ENCODE measurements around the gene MAPK14.
"Not testable (repeated sequence)": the region's sequence is repeated elsewhere in the genome, so short reads cannot be mapped to it uniquely, and the experiment has no call there.

The MAPK14 gene

GRCh38 chr6:36027501-36028087, at the start of gene MAPK14:
TSS of gene MAPK14 (plus strand) at chr6:36027808. CDS start at chr6:36028158, 350 bp downstream.
- Histone ChIP-seq H3K4me1 (ENCODE audit: control insufficient read depth, insufficient read depth, low read length) (peaks cover under 1% of the 10 kb centered on the region), H3K36me3 (ENCODE audit: control insufficient read depth, insufficient read depth, low read length) (peaks cover 2% of the 10 kb centered on the region), H3K9ac (ENCODE audit: low read length) (peak within 1 kb of the TSS; percentile 96), H3K27me3 (ENCODE audit: control insufficient read depth, insufficient read depth, low read length) (no peaks in the 10 kb centered on the region), H3K4me3 (ENCODE audit: low read length) (peak within 1 kb of the TSS; percentile 99), H3K27ac (ENCODE audit: low read depth, low read length) (peak within 1 kb of the TSS; percentile 77)

- not testable (repeated sequence) for H3K27me3 ChIP-seq (ENCODE audit: control insufficient read depth, insufficient read depth, low read length); H3K27ac ChIP-seq (ENCODE audit: low read depth, low read length); H3K9ac ChIP-seq (ENCODE audit: low read length); H3K4me1 ChIP-seq (ENCODE audit: control insufficient read depth, insufficient read depth, low read length); H3K36me3 ChIP-seq (ENCODE audit: control insufficient read depth, insufficient read depth, low read length); H3K4me3 ChIP-seq (ENCODE audit: low read length)
Measured at GRCh38 chr6:35980126-35980525, 47.5 kb upstream of the MAPK14 start.

GRCh38 chr6:35980991-35981645, 46.5 kb upstream of the MAPK14 start:
- Histone ChIP-seq H3K36me3 (ENCODE audit: control insufficient read depth, insufficient read depth, low read length) (no peaks in the 10 kb centered on the region), H3K4me1 (ENCODE audit: control insufficient read depth, insufficient read depth, low read length) (no peaks in the 10 kb centered on the region), H3K27ac (ENCODE audit: low read depth, low read length) (no peak overlapping the region), H3K4me3 (ENCODE audit: low read length) (no peak overlapping the region), H3K27me3 (ENCODE audit: control insufficient read depth, insufficient read depth, low read length) (no peaks in the 10 kb centered on the region), H3K9ac (ENCODE audit: low read length) (no peak overlapping the region)

DNA sequence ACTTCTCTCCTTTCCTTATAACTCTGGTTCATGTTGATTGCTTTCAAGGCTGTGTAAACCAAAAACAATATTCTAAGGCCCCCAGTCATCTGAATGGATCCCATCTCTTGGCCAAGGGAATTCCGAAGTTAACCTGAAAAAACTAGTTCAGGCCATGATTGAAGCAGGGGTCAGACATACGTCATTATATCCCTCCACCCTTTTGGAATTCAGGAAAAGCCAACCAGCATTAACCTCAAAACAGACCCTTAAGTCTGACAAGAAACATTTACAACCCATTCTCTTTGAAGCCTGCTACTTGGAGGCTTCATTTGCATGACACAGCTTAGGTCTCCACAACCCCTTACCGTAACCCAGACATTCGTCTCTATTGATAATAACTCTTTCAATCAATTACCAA, 42.9 kb upstream of the MAPK14 start:
- Histone ChIP-seq H3K9ac (ENCODE audit: low read length) (no peak overlapping the region), H3K4me3 (ENCODE audit: low read length) (no peak overlapping the region), H3K27ac (ENCODE audit: low read depth, low read length) (no peak overlapping the region), H3K36me3 (ENCODE audit: control insufficient read depth, insufficient read depth, low read length) (no peaks in the 10 kb centered on the region), H3K27me3 (ENCODE audit: control insufficient read depth, insufficient read depth, low read length) (no peaks in the 10 kb centered on the region), H3K4me1 (ENCODE audit: control insufficient read depth, insufficient read depth, low read length) (no peaks in the 10 kb centered on the region)

DNA sequence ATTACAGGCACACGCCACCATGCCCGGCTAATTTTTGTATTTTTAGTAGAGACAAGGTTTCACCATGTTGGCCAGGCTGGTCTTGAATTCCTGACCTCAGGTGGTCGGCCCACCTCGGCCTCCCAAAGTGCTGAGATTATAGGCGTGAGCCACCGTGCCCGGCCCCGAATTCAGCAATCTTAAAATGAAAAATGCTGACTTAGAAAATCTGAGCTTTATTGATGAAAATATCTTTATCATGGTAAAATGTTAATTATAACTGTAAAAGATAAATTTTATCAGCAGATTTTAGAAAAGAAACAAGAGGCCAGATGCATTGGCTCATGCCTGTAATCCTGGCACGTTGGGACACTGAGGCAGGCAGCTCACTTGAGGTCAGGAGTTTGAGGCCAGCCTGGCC, 39.6 kb upstream of the MAPK14 start:
- H3K27ac ChIP-seq (ENCODE audit: low read depth, low read length); H3K27me3 ChIP-seq (ENCODE audit: control insufficient read depth, insufficient read depth, low read length); H3K36me3 ChIP-seq (ENCODE audit: control insufficient read depth, insufficient read depth, low read length): not testable (repeated sequence)

GRCh38 chr6:35993150-35993549, 34.5 kb upstream of the MAPK14 start:
- no peaks in the 10 kb centered on the region for H3K36me3 ChIP-seq (ENCODE audit: control insufficient read depth, insufficient read depth, low read length)
- H3K27ac ChIP-seq (ENCODE audit: low read depth, low read length), result no peak overlapping the region
- H3K27me3 ChIP-seq (ENCODE audit: control insufficient read depth, insufficient read depth, low read length), result no peaks in the 10 kb centered on the region
- no peak overlapping the region for H3K9ac ChIP-seq (ENCODE audit: low read length)
- H3K4me3 ChIP-seq (ENCODE audit: low read length), result no peak overlapping the region
- no peaks in the 10 kb centered on the region for H3K4me1 ChIP-seq (ENCODE audit: control insufficient read depth, insufficient read depth, low read length)

More for the DNA sequence above, 39.6 kb upstream of the MAPK14 start:
- H3K9ac ChIP-seq (ENCODE audit: low read length); H3K4me3 ChIP-seq (ENCODE audit: low read length); H3K4me1 ChIP-seq (ENCODE audit: control insufficient read depth, insufficient read depth, low read length): not testable (repeated sequence)

DNA sequence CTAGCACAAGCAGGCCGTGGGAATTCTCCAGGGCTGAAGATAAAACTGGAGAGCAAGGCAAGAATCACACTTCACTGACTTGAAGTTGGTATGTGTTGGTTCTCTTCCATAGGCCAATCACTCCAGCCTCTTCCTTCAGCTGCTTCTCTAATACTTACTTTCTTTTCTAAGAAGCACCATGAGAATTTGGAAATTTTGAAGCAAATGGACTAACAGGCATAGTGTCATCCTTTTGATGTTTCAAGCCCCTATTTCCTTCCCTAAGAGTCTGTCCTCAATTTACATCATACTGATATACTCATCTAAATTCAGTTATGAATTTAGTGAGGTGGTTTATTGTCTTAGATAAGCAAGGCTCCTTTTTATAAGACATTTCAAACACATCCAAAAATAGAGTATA, 27.2 kb upstream of the MAPK14 start:
- Histone ChIP-seq H3K27ac (ENCODE audit: low read depth, low read length) (no peak overlapping the region), H3K4me3 (ENCODE audit: low read length) (no peak overlapping the region), H3K4me1 (ENCODE audit: control insufficient read depth, insufficient read depth, low read length) (no peaks in the 10 kb centered on the region), H3K36me3 (ENCODE audit: control insufficient read depth, insufficient read depth, low read length) (no peaks in the 10 kb centered on the region), H3K9ac (ENCODE audit: low read length) (no peak overlapping the region), H3K27me3 (ENCODE audit: control insufficient read depth, insufficient read depth, low read length) (no peaks in the 10 kb centered on the region)

GRCh38 chr6:36015666-36016065, 11.9 kb upstream of the MAPK14 start:
- no peak overlapping the region for H3K27ac ChIP-seq (ENCODE audit: low read depth, low read length)

DNA sequence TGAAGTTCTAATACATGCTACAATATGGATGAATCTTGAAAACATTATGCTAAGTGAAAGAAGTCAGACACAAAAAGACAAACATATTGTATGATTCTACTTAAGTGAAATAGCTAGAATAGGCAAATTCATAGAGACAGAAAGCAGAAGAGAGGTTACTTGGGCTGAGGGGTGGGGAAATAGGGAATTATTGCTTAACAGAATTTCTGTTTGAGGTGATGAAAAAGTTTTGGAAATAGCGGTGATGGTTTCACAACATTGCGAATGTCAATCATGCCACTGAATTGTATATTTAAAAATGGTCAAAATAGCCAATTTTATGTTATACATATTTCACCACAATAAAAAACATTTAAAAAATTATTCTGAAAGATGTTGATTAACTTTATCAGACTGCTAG, 9.3 kb upstream of the MAPK14 start:
- Histone ChIP-seq H3K27me3 (ENCODE audit: control insufficient read depth, insufficient read depth, low read length) (no peaks in the 10 kb centered on the region), H3K4me1 (ENCODE audit: control insufficient read depth, insufficient read depth, low read length) (no peaks in the 10 kb centered on the region), H3K36me3 (ENCODE audit: control insufficient read depth, insufficient read depth, low read length) (no peaks in the 10 kb centered on the region), H3K4me3 (ENCODE audit: low read length) (no peak overlapping the region), H3K27ac (ENCODE audit: low read depth, low read length) (no peak overlapping the region), H3K9ac (ENCODE audit: low read length) (no peak overlapping the region)

More at GRCh38 chr6:36015666-36016065, 11.9 kb upstream of the MAPK14 start:
- no peak overlapping the region for H3K9ac ChIP-seq (ENCODE audit: low read length)
- H3K36me3 ChIP-seq (ENCODE audit: control insufficient read depth, insufficient read depth, low read length), result no peaks in the 10 kb centered on the region
- no peaks in the 10 kb centered on the region for H3K27me3 ChIP-seq (ENCODE audit: control insufficient read depth, insufficient read depth, low read length)
- no peaks in the 10 kb centered on the region for H3K4me1 ChIP-seq (ENCODE audit: control insufficient read depth, insufficient read depth, low read length)
- no peak overlapping the region for H3K4me3 ChIP-seq (ENCODE audit: low read length)

DNA sequence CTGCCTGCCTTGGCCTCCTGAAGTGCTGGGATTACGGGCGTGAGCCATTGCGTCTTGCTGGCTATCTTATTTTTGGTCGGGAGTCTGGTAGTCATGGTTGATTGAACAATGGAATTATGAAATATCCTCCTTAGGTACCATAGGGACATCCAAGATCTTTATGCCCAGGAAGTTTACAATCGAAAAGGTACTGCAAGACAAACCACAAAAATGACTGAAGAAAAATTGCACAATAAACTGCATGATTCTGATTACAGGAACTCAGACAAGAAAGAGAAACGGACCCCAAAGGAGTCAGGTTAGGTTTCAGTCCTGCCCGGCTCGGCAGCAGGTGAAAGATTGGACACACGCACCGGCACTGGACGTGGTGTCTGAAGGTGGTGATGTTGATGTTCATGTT, 8.4 kb upstream of the MAPK14 start:
- Histone ChIP-seq H3K4me3 (ENCODE audit: low read length) (no peak overlapping the region), H3K36me3 (ENCODE audit: control insufficient read depth, insufficient read depth, low read length) (no peaks in the 10 kb centered on the region), H3K27ac (ENCODE audit: low read depth, low read length) (no peak overlapping the region), H3K27me3 (ENCODE audit: control insufficient read depth, insufficient read depth, low read length) (no peaks in the 10 kb centered on the region), H3K4me1 (ENCODE audit: control insufficient read depth, insufficient read depth, low read length) (no peaks in the 10 kb centered on the region), H3K9ac (ENCODE audit: low read length) (no peak overlapping the region)

- no peak overlapping the region for H3K9ac ChIP-seq (ENCODE audit: low read length)
- H3K27me3 ChIP-seq (ENCODE audit: control insufficient read depth, insufficient read depth, low read length), result no peaks in the 10 kb centered on the region
- H3K36me3 ChIP-seq (ENCODE audit: control insufficient read depth, insufficient read depth, low read length), result no peaks in the 10 kb centered on the region
- no peak overlapping the region for H3K4me3 ChIP-seq (ENCODE audit: low read length)
- H3K27ac ChIP-seq (ENCODE audit: low read depth, low read length), result no peak overlapping the region
- no peaks in the 10 kb centered on the region for H3K4me1 ChIP-seq (ENCODE audit: control insufficient read depth, insufficient read depth, low read length)
Measured at GRCh38 chr6:36020154-36020553, 7.5 kb upstream of the MAPK14 start.

DNA sequence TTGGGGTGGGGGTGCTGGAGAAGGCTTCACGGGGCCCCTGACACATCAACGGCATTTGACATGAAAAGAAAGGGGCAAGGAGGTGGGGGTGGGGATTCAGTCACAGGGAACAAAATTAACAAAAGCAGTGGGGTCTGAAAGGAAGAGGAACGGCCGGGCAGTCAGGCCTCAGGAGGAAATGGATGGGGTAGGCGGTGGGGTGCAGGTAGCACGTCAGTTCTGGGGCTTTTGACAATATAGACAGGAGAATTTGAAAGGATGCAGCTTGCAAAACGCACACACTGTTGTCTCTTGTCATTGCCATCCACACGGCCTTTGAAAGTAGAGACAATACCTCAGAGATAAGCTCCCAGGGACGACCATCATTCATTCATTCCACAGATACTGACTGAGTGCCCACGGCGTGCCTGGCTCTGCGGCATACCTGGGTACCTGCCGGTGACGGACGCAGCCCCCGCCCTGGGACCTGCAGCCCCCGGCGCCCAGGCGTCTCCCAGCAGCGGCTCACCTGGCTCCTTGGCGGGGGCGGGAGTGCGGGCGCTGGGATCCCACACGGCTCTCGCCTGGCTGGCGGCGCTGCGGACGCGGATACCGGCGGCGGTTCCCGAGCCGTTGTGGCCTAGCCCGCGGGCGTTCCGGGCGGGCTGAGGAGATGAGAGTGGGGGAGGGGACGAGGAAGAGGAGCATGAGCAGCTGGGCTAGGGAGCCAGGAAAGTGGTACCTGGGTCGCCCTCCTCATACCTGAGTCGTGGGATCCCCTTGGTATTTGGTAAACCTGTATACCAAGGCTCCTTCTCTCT, 3.4 kb upstream of the MAPK14 start, which contains the start of gene SLC26A8:
Gene SLC26A8 (minus strand): TSS at position 646 of the 800 bp plus-strand sequence. CDS start 4,934 bp downstream, outside the sequence.
- Histone ChIP-seq H3K36me3 (ENCODE audit: control insufficient read depth, insufficient read depth, low read length) (peaks cover 2% of the 10 kb centered on the region), H3K27me3 (ENCODE audit: control insufficient read depth, insufficient read depth, low read length) (no peaks in the 10 kb centered on the region), H3K4me1 (ENCODE audit: control insufficient read depth, insufficient read depth, low read length) (no peaks in the 10 kb centered on the region), H3K4me3 (ENCODE audit: low read length) (no peak within 1 kb of the TSS), H3K9ac (ENCODE audit: low read length) (no peak within 1 kb of the TSS), H3K27ac (ENCODE audit: low read depth, low read length) (no peak within 1 kb of the TSS)
